ENCODE data around the gene PTGFR.

PTGFR gene

GRCh38 chr1:78490861-78491450 is at the start of gene PTGFR:
Gene PTGFR (plus strand): TSS chr1:78490974. CDS start chr1:78492744, 1,770 bp downstream.
- DNase-seq = no peak

GRCh38 chr1:78441921-78442320 is 48.9 kb upstream of the PTGFR start:
- no peak for DNase-seq

GRCh38 chr1:78447086-78447485 is 43.7 kb upstream of the PTGFR start:
- DNase-seq = no peak

- no peak for DNase-seq
These were observed 26.3 kb upstream of the PTGFR start for GRCh38 chr1:78464449-78464891.

- no peak for DNase-seq
These were observed 25.6 kb upstream of the PTGFR start for GRCh38 chr1:78465143-78465542.

GRCh38 chr1:78468521-78468920 is 22.3 kb upstream of the PTGFR start:
- no peak for DNase-seq

- no peak for DNase-seq
These were observed 21.2 kb upstream of the PTGFR start for GRCh38 chr1:78469576-78469975.

GRCh38 chr1:78471890-78472620 is 18.7 kb upstream of the PTGFR start:
- no peak for DNase-seq

GRCh38 chr1:78472851-78473496 is 17.8 kb upstream of the PTGFR start:
- no peak for DNase-seq

GRCh38 chr1:78474092-78474491 is 16.7 kb upstream of the PTGFR start:
- DNase-seq = no peak

GRCh38 chr1:78475888-78476610 is 14.7 kb upstream of the PTGFR start:
- no peak for DNase-seq

GRCh38 chr1:78483903-78484302 is 6.9 kb upstream of the PTGFR start:
- DNase-seq = no peak

GRCh38 chr1:78491451-78492071 is 787 bp downstream of the PTGFR start:
- no peak for DNase-seq

GRCh38 chr1:78492386-78492950 is 1.7 kb downstream of the PTGFR start:
- no peak for DNase-seq

- DNase-seq = no peak
These were observed 2.7 kb downstream of the PTGFR start for GRCh38 chr1:78493451-78493850.

GRCh38 chr1:78497201-78497600 is 6.4 kb downstream of the PTGFR start:
- no peak for DNase-seq

- no peak for DNase-seq
These were observed 9.8 kb downstream of the PTGFR start for GRCh38 chr1:78500529-78500928.

- DNase-seq = no peak
These were observed 10.4 kb downstream of the PTGFR start for GRCh38 chr1:78501203-78501602.

- no peak for DNase-seq
These were observed 20.6 kb downstream of the PTGFR start for GRCh38 chr1:78511334-78511733.

GRCh38 chr1:78516716-78517115 is 25.9 kb downstream of the PTGFR start:
- no peak for DNase-seq

GRCh38 chr1:78519446-78519845 is 28.7 kb downstream of the PTGFR start:
- DNase-seq = no peak

- no peak for DNase-seq
These were observed 29.4 kb downstream of the PTGFR start for GRCh38 chr1:78520216-78520615.

GRCh38 chr1:78520843-78521242 is 30.1 kb downstream of the PTGFR start:
- no peak for DNase-seq
